ENCODE data around the gene EYA3.

The EYA3 gene

GRCh38 chr1:28058971-28059878, 29.2 kb downstream of the EYA3 start:
- Histone ChIP-seq H3K4me3 (ENCODE audit: low read length) (no peak overlapping the region), H3F3A (ENCODE audit: insufficient read depth, low read length) (0 out of 2 replicates have a peak, but pooled peaks cover 5% of the 10 kb centered on the region), H3K79me2 (ENCODE audit: low read length) (peaks cover 48% of the 10 kb centered on the region), H3K9me2 (replicated peaks; ENCODE audit: insufficient read depth, low read length) (no peaks in the 10 kb centered on the region), H3K27ac (ENCODE audit: low read length) (no peak overlapping the region), H2AFZ (ENCODE audit: low read length) (no peak overlapping the region), H3K36me3 (replicated peaks; ENCODE audit: insufficient read depth, low read length) (0 out of 2 replicates have a peak, but pooled peaks cover 2% of the 10 kb centered on the region), H3K9ac (ENCODE audit: low read length) (no peak overlapping the region), H4K20me1 (ENCODE audit: insufficient read depth, low read length) (no peaks in the 10 kb centered on the region), H3K4me1 (ENCODE audit: low read length) (peaks cover 10% of the 10 kb centered on the region), H3K27me3 (replicated peaks; ENCODE audit: insufficient read depth, low read length) (no peaks in the 10 kb centered on the region), H3K9me3 (replicated peaks; ENCODE audit: insufficient read depth, low read length) (no peaks in the 10 kb centered on the region), H3K4me2 (ENCODE audit: low read depth, low read length) (no peak overlapping the region)
- TF ChIP-seq EZH2phosphoT487 (IDR thresholded peaks at IDR 0.05; ENCODE audit: low read length), result no peak
- no peak for TF ChIP-seq CTCF (IDR thresholded peaks at IDR 0.05; ENCODE audit: low read length)
- TF ChIP-seq EZH2 (optimal IDR thresholded peaks at IDR 0.05; ENCODE audit: low read depth, low read length), result no peak
- DNase-seq, result no peak

GRCh38 chr1:28058168-28058567, 30.2 kb downstream of the EYA3 start:
- no peak overlapping the region for H3K27ac ChIP-seq (ENCODE audit: low read length)
- no peaks in the 10 kb centered on the region for H3K27me3 ChIP-seq (replicated peaks; ENCODE audit: insufficient read depth, low read length)
- no peak overlapping the region for H3K9ac ChIP-seq (ENCODE audit: low read length)
- H3K9me3 ChIP-seq (replicated peaks; ENCODE audit: insufficient read depth, low read length), result no peaks in the 10 kb centered on the region
- no peak overlapping the region for H3K4me3 ChIP-seq (ENCODE audit: low read length)
- TF ChIP-seq EZH2phosphoT487 (IDR thresholded peaks at IDR 0.05; ENCODE audit: low read length) (no peak), EZH2 (optimal IDR thresholded peaks at IDR 0.05; ENCODE audit: low read depth, low read length) (no peak), CTCF (IDR thresholded peaks at IDR 0.05; ENCODE audit: low read length) (no peak)
- H3K9me2 ChIP-seq (replicated peaks; ENCODE audit: insufficient read depth, low read length), result no peaks in the 10 kb centered on the region
- H3K4me1 ChIP-seq (ENCODE audit: low read length), result 0 out of 2 replicates have a peak, but pooled peaks cover 3% of the 10 kb centered on the region
- H3K36me3 ChIP-seq (replicated peaks; ENCODE audit: insufficient read depth, low read length), result 0 out of 2 replicates have a peak, but pooled peaks cover 2% of the 10 kb centered on the region
- H3K4me2 ChIP-seq (ENCODE audit: low read depth, low read length), result no peak overlapping the region
- H2AFZ ChIP-seq (ENCODE audit: low read length), result no peak overlapping the region
- H3F3A ChIP-seq (ENCODE audit: insufficient read depth, low read length), result no peaks in the 10 kb centered on the region
- H3K79me2 ChIP-seq (ENCODE audit: low read length), result peaks cover 40% of the 10 kb centered on the region
- no peak for DNase-seq
- no peaks in the 10 kb centered on the region for H4K20me1 ChIP-seq (ENCODE audit: insufficient read depth, low read length)

- Histone ChIP-seq H3K9ac (ENCODE audit: low read length) (no peak overlapping the region), H3K27ac (ENCODE audit: low read length) (no peak overlapping the region), H4K20me1 (ENCODE audit: insufficient read depth, low read length) (no peaks in the 10 kb centered on the region), H2AFZ (ENCODE audit: low read length) (no peak overlapping the region), H3K27me3 (replicated peaks; ENCODE audit: insufficient read depth, low read length) (no peaks in the 10 kb centered on the region), H3K4me3 (ENCODE audit: low read length) (no peak overlapping the region), H3K9me2 (replicated peaks; ENCODE audit: insufficient read depth, low read length) (no peaks in the 10 kb centered on the region), H3K79me2 (ENCODE audit: low read length) (peaks cover 29% of the 10 kb centered on the region), H3K36me3 (replicated peaks; ENCODE audit: insufficient read depth, low read length) (0 out of 2 replicates have a peak, but pooled peaks cover 2% of the 10 kb centered on the region), H3K4me1 (ENCODE audit: low read length) (0 out of 2 replicates have a peak, but pooled peaks cover 3% of the 10 kb centered on the region), H3K9me3 (replicated peaks; ENCODE audit: insufficient read depth, low read length) (no peaks in the 10 kb centered on the region), H3K4me2 (ENCODE audit: low read depth, low read length) (no peak overlapping the region), H3F3A (ENCODE audit: insufficient read depth, low read length) (no peaks in the 10 kb centered on the region)
- TF ChIP-seq EZH2 (optimal IDR thresholded peaks at IDR 0.05; ENCODE audit: low read depth, low read length) (no peak), EZH2phosphoT487 (IDR thresholded peaks at IDR 0.05; ENCODE audit: low read length) (no peak), CTCF (IDR thresholded peaks at IDR 0.05; ENCODE audit: low read length) (no peak)
- no peak for DNase-seq
Measured at GRCh38 chr1:28056129-28056925, 32.1 kb downstream of the EYA3 start.

Data from MM.1S (cell line).